Heart left ventricle (tissue), 16 donors: ENCODE data around the gene SHROOM3. TPM values are rescaled to one million over a fixed set of nuclear protein-coding genes. Genes with fewer than 3 reads are reported as not detected.

Experiments
- ATAC-seq, 4 donors: fragments of 200-7000 bp; cut with Tn5 transposase; one replicate each; pipeline ENCODE4 v1.9.1; 2020 to 2022; ENCODE audit warnings: moderate library complexity in 4 of 4, mild to moderate bottlenecking in 3 of 4, moderate number of reproducible peaks in 1 of 4
- DNase-seq, 5 donors: peaks; one replicate each; pipeline ENCODE4 v3.0.0-alpha.2; 2020
- H3K27ac ChIP-seq, 12 donors: fragments of 200-600 bp; sonication (generic) in 4 of 12; one replicate each; pipeline versions ENCODE4 v1.5.0 to v1.8.0; 2016 to 2022; ENCODE audit warnings: mild to moderate bottlenecking in 2 of 12
- H3K27me3 ChIP-seq, 9 donors: fragments of 200-600 bp; sonication (generic) in 2 of 9; one replicate each; pipeline versions ENCODE4 v1.5.1 to v1.8.0; 2016 to 2022; ENCODE audit warnings: mild to moderate bottlenecking in 3 of 9
- H3K36me3 ChIP-seq, 9 donors: fragments of 200-600 bp; sonication (generic) in 2 of 9; one replicate each; pipeline versions ENCODE4 v1.5.0 to v1.8.0; 2018 to 2022; ENCODE audit warnings: mild to moderate bottlenecking in 2 of 9
- H3K4me1 ChIP-seq, 12 donors: fragments of 200-600 bp; sonication (generic) in 4 of 12; one replicate each; pipeline versions ENCODE4 v1.5.0 to v1.8.0; 2016 to 2022; ENCODE audit warnings: mild to moderate bottlenecking in 3 of 12
- H3K4me3 ChIP-seq, 12 donors: fragments of 200-600 bp; sonication (generic) in 4 of 12; one replicate each; pipeline versions ENCODE4 v1.5.0 to v1.8.0; 2017 to 2022; ENCODE audit warnings: mild to moderate bottlenecking in 9 of 12, moderate library complexity in 4 of 12
- H3K9me3 ChIP-seq, 12 donors: fragments of 200-600 bp; sonication (generic) in 4 of 12; one replicate each; pipeline versions ENCODE4 v1.5.0 to v1.8.0; 2016 to 2022; ENCODE audit warnings: mild to moderate bottlenecking in 1 of 12
- POLR2A ChIP-seq, 2 donors: fragments of 450-650 bp; IDR thresholded peaks; one replicate each; pipeline ENCODE4 v1.6.1; 2017; ENCODE audit warnings: antibody characterized with exemption in 2 of 2, mild to moderate bottlenecking in 2 of 2, moderate library complexity in 2 of 2
- WGBS, 4 donors: extraction: QIAGEN DNeasy Blood & Tissue Kit in 2 of 4; methylation state at CpG; one replicate each; pipeline versions ENCODE4 v1.1.5 to v1.1.7; 2013 to 2018; 5-methylcytosine and 5-hydroxymethylcytosine counted together
- intact Hi-C, 10 donors: fragments of 100-400 bp; cut with DNase I; formaldehyde crosslinking; loops; one replicate each; pipeline versions ENCODE4 v1.11.1 to v1.14.2; 2022
- polyA plus RNA-seq, 2 donors: library from polyadenylated mRNA; stranded (reverse); fragments of 200-250 nt; gene quantifications; one replicate each; pipeline ENCODE4 v1.2.3, GENCODE V29; 2013
- total RNA-seq, 9 donors: library from RNA; depleted of rRNA in 2 of 9; stranded (reverse); fragments of >200 nt in 2 of 9; fragmentation: NEBNext Ultra II Directional in 3 of 9; extraction: Animal tissue kit (Norgen Biotek cat#: 25700) in 3 of 9; gene quantifications; one replicate each; pipeline versions ENCODE4 v1.1.0 to v1.2.4, GENCODE V29; 2016 to 2023
- TF ChIP-seq, protein P1 (sequence below), 12 donors: fragments of 200-600 bp; sonication (generic) in 4 of 12; IDR thresholded peaks; one replicate each; pipeline versions ENCODE4 v1.5.0 to v1.8.0; 2018 to 2022; ENCODE audit warnings: antibody characterized with exemption in 12 of 12, mild to moderate bottlenecking in 5 of 12
- donor health status: ischemic (EF 13 %, LVEDD 7.1; RV severe dilation, severe dysfunction).
- donor health status: healthy with polysubstance abuse.
- donor health status: DM: no; HTN: yes; CAD: no.
- donor health status: DM: no; HTN: no; CAD: no.
- donor health status: ischemic (EF 25% LVEDD 6.9; RV normal size, moderate dysfunction).
- donor health status: ischemic (EF 25% LVEDD 5.7; RV mildly dilated, moderate dysfunction).
- donor health status: healthy.
- donor health status: DM: yes; HTN: yes; CAD: no.
- donor health status: ischemic (EF 35%, LVEDD 5.7; RV mildly dilated, moderate dysfunction).
- donor health status: nonischemic (EF 11% LVEDD 7.7; RV severe dilation, severe dysfunction).
- donor health status: DM: yes; HTN: yes; CAD: no.
- donor health status: PGD.
- donor health status: ischemic (EF 29% LVEDD 5.4; RV normal size, mild dysfunction).
- donor health status: nonischemic (EF 23%, LVEDD 6.1; RV moderate dilation, normal function).

SHROOM3 gene
- total and polyA plus RNA-seq, 11 donors, result 4.6 to 38.5 (median 20.3) TPM

DNA sequence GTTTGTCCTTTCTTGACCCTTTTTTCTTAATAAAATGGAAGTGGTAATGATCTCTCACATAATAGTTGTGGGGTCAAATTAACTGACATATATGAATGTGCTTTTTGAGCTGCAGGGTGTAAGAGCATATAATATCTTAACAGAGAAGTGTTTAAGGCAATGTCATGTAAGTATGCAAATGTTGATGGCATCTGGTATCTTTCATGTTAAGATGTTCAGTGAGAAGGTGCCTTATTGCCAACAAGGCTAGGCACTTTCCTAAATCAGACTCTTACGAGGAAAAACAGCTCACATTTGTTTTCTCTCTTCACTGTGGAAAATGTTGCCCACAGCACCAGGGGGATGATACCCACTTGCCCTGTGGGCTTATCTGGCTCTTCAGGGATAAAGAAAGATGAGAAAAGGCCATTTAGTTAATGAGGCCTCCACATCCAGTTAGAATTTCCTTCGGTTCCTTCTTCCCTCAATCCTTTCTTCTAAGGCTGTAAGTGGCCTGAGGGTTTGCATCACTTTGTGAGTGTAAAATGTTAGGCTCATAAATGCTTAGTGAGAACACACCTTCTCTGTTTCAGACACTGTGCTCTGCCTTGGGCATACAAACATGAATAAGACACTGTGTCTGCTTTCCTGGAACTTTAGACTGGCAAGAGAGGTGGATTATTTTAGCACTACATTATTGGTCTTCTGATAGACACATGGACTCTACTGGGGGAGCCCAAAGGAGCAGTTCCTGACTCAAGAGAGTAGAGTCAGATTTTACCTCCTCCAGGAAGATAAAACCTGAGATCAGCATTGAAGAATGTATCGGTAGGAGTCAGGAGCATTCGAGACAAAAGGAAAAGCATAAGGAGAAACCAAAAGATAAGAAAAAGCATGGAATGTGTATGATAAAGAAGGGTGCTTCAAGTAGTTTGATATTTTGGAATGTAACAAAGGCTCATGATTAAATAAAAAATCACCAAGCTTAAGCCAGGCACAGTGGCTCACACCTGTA is 327.4 kb downstream of the SHROOM3 start:
- Histone ChIP-seq H3K9me3 (no peaks in the 10 kb centered on the region), H3K4me1 (peaks cover 0 to 17% (median 5%) of the 10 kb centered on the region in 12 donors), H3K27ac (peak overlapping the region in 1 of 12 donors; percentile 40), H3K4me3 (no peak overlapping the region), H3K27me3 (peaks cover 0 to 3% (median 0%) of the 10 kb centered on the region in 9 donors), H3K36me3 (peaks cover 0 to 16% (median 7%) of the 10 kb centered on the region in 9 donors)
- intact Hi-C loops, result loop anchor here in 1 of 10 donors (10.0 kb wide), 1 partner anchor 328 kb away; the partner anchor contains the start of gene SHROOM3
- ATAC-seq (no peak), DNase-seq (no peak)
- WGBS, 4 donors, result 91 to 97% (median 93%) methylated on average over 4 of the region's 4 CpGs
- TF ChIP-seq, protein P1, sequence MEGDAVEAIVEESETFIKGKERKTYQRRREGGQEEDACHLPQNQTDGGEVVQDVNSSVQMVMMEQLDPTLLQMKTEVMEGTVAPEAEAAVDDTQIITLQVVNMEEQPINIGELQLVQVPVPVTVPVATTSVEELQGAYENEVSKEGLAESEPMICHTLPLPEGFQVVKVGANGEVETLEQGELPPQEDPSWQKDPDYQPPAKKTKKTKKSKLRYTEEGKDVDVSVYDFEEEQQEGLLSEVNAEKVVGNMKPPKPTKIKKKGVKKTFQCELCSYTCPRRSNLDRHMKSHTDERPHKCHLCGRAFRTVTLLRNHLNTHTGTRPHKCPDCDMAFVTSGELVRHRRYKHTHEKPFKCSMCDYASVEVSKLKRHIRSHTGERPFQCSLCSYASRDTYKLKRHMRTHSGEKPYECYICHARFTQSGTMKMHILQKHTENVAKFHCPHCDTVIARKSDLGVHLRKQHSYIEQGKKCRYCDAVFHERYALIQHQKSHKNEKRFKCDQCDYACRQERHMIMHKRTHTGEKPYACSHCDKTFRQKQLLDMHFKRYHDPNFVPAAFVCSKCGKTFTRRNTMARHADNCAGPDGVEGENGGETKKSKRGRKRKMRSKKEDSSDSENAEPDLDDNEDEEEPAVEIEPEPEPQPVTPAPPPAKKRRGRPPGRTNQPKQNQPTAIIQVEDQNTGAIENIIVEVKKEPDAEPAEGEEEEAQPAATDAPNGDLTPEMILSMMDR (IDR thresholded peaks at IDR 0.05), result no peak
- TF ChIP-seq POLR2A (IDR thresholded peaks at IDR 0.05), result no peak

GRCh38 chr4:76764251-76764650 is 329.2 kb downstream of the SHROOM3 start:
- intact Hi-C loops, result loop anchor here in 1 of 10 donors (10.0 kb wide), 1 partner anchor 329 kb away; the partner anchor contains the start of gene SHROOM3
- H3K36me3 ChIP-seq, result peaks cover 0 to 16% (median 7%) of the 10 kb centered on the region in 9 donors
- WGBS, 4 donors, result 49 to 65% (median 55%) methylated on average over 1 of the region's 1 CpG
- no peaks in the 10 kb centered on the region for H3K9me3 ChIP-seq
- TF ChIP-seq, protein P1 (IDR thresholded peaks at IDR 0.05), result no peak
- H3K27me3 ChIP-seq, result peaks cover 0 to under 1% (median 0%) of the 10 kb centered on the region in 9 donors
- DNase-seq (no peak), ATAC-seq (peak in 2 of 4 donors; percentile 36 to 39)
- peaks cover 0 to 11% (median 0%) of the 10 kb centered on the region in 12 donors for H3K4me1 ChIP-seq
- H3K27ac ChIP-seq, result peak overlapping the region in 1 of 12 donors; percentile 3
- no peak overlapping the region for H3K4me3 ChIP-seq

GRCh38 chr4:76765473-76766183 is 330.6 kb downstream of the SHROOM3 start:
- intact Hi-C loops, result loop anchor here in 1 of 10 donors (10.0 kb wide), 1 partner anchor 331 kb away; the partner anchor contains the start of gene SHROOM3
- Histone ChIP-seq H3K36me3 (peaks cover 0 to 9% (median 2%) of the 10 kb centered on the region in 9 donors), H3K9me3 (no peaks in the 10 kb centered on the region), H3K27me3 (no peaks in the 10 kb centered on the region), H3K4me1 (peaks cover 0 to 11% (median 0%) of the 10 kb centered on the region in 12 donors), H3K4me3 (no peak overlapping the region), H3K27ac (peak overlapping the region in 3 of 12 donors; percentile 34 to 41 (median 38))
- ATAC-seq (peak in 2 of 4 donors; percentile 50 to 68), DNase-seq (no peak)
- no peak for TF ChIP-seq POLR2A (IDR thresholded peaks at IDR 0.05)
- TF ChIP-seq, protein P1 (IDR thresholded peaks at IDR 0.05), result no peak
- 79 to 87% (median 85%) methylated on average over 14 of the region's 14 CpGs for WGBS, 4 donors
